Natural killer cell treated with Interleukin-12 subunit alpha and Interleukin-12 subunit beta and Interleukin-15 and Interleukin-18, amount 100 ng/mL, for 72 hours (primary cell): ENCODE data around the gene CCDC73. TPM values are rescaled to one million over a fixed set of nuclear protein-coding genes. Genes with fewer than 3 reads are reported as not detected.
A peak's percentile ranks its signal among the peaks of the same experiment; 100 is the strongest.
"Not testable (repeated sequence)": the region's sequence is repeated elsewhere in the genome, so short reads cannot be mapped to it uniquely, and the experiment has no call there.

Source experiments
- ATAC-seq, 2 donors: fragments of 150-1000 bp; cut with Tn5 transposase in 1 of 2; sonication (Bioruptor Pico), chemical (Tn5 transposase) in 1 of 2; 2 replicates each; pipeline ENCODE4 v1.10.0; 2021
- DNase-seq: peaks from one replicate; pipeline ENCODE4 v3.0.0; 2022; ENCODE audit warnings: low spot score
- H3K27ac Mint-ChIP-seq, 2 donors: 1 replicate in 1 of 2; 2 replicates in 1 of 2; pipeline ENCODE4 v1.8.0; 2022; ENCODE audit warnings: mixed read lengths in 2 of 2, mild to moderate bottlenecking in 1 of 2, moderate library complexity in 1 of 2
- H3K27me3 Mint-ChIP-seq, 2 donors: 1 replicate in 1 of 2; 2 replicates in 1 of 2; pipeline ENCODE4 v1.8.0; 2022; ENCODE audit warnings: mixed read lengths in 2 of 2
- H3K36me3 Mint-ChIP-seq: one replicate; pipeline ENCODE4 v1.8.0; 2022; ENCODE audit warnings: mixed read lengths
- H3K4me1 Mint-ChIP-seq, 2 donors: 1 replicate in 1 of 2; 2 replicates in 1 of 2; pipeline ENCODE4 v1.8.0; 2022; ENCODE audit warnings: low read depth in 2 of 2, mixed read lengths in 2 of 2, mild to moderate bottlenecking in 1 of 2
- H3K4me3 Mint-ChIP-seq: one replicate; pipeline ENCODE4 v1.8.0; 2022; ENCODE audit warnings: mixed read lengths
- H3K9me3 Mint-ChIP-seq: 2 replicates; pipeline ENCODE4 v1.8.0; 2022; ENCODE audit warnings: mixed read lengths
- total RNA-seq, 2 donors: library from RNA; stranded (reverse); gene quantifications; one replicate each; pipeline ENCODE4 v1.2.3, GENCODE V29; 2022

Gene CCDC73
- total RNA-seq, 2 donors from 2014 or later = 0.10 TPM; not detected in 1

GRCh38 chr11:32781721-32782120 is 12.7 kb downstream of the CCDC73 start:
- Mint-ChIP-seq H3K27ac (no peak overlapping the region), H3K4me1 (no peaks in the 10 kb centered on the region), H3K36me3 (no peaks in the 10 kb centered on the region), H3K9me3 (no peaks in the 10 kb centered on the region), H3K27me3 (no peaks in the 10 kb centered on the region), H3K4me3 (no peak overlapping the region)
- ATAC-seq = no peak
- DNase-seq = no peak

GRCh38 chr11:32780839-32781238 is 13.6 kb downstream of the CCDC73 start:
- H3K4me3 Mint-ChIP-seq, ATAC-seq, H3K4me1 Mint-ChIP-seq, DNase-seq, H3K36me3 Mint-ChIP-seq, H3K27ac Mint-ChIP-seq, H3K27me3 Mint-ChIP-seq, H3K9me3 Mint-ChIP-seq: not testable (repeated sequence)

GRCh38 chr11:32779136-32779535 is 15.3 kb downstream of the CCDC73 start:
- DNase-seq = no peak
- ATAC-seq = no peak
- no peaks in the 10 kb centered on the region for H3K36me3 Mint-ChIP-seq
- H3K27me3 Mint-ChIP-seq = peaks cover 0 to 8% of the 10 kb centered on the region in 2 donors
- no peaks in the 10 kb centered on the region for H3K9me3 Mint-ChIP-seq
- no peak overlapping the region for H3K4me3 Mint-ChIP-seq
- H3K4me1 Mint-ChIP-seq = peaks cover 8% of the 10 kb centered on the region in 2 donors
- H3K27ac Mint-ChIP-seq = no peak overlapping the region

GRCh38 chr11:32775908-32776307 is 18.6 kb downstream of the CCDC73 start:
- peaks cover 0 to 8% of the 10 kb centered on the region in 2 donors for H3K27me3 Mint-ChIP-seq
- H3K27ac Mint-ChIP-seq = no peak overlapping the region
- no peak overlapping the region for H3K4me3 Mint-ChIP-seq
- no peaks in the 10 kb centered on the region for H3K9me3 Mint-ChIP-seq
- H3K4me1 Mint-ChIP-seq = peaks cover 8% of the 10 kb centered on the region in 2 donors
- DNase-seq = no peak
- H3K36me3 Mint-ChIP-seq = no peaks in the 10 kb centered on the region
- no peak for ATAC-seq

- H3K27me3 Mint-ChIP-seq = peaks cover 0 to 8% of the 10 kb centered on the region in 2 donors
- ATAC-seq = no peak
Observed at GRCh38 chr11:32774081-32774480, 20.4 kb downstream of the CCDC73 start.

GRCh38 chr11:32772731-32773130 is 21.7 kb downstream of the CCDC73 start:
- Mint-ChIP-seq H3K27me3 (peaks cover 0 to 8% of the 10 kb centered on the region in 2 donors), H3K4me1 (peaks cover 8% of the 10 kb centered on the region in 2 donors), H3K36me3 (no peaks in the 10 kb centered on the region), H3K9me3 (no peaks in the 10 kb centered on the region), H3K4me3 (no peak overlapping the region), H3K27ac (no peak overlapping the region)
- ATAC-seq (no peak), DNase-seq (no peak)

More at GRCh38 chr11:32774081-32774480, 20.4 kb downstream of the CCDC73 start:
- H3K4me1 Mint-ChIP-seq = peaks cover 8% of the 10 kb centered on the region in 2 donors
- no peaks in the 10 kb centered on the region for H3K36me3 Mint-ChIP-seq
- H3K27ac Mint-ChIP-seq = no peak overlapping the region
- no peak overlapping the region for H3K4me3 Mint-ChIP-seq
- DNase-seq = no peak
- H3K9me3 Mint-ChIP-seq = no peaks in the 10 kb centered on the region

DNA sequence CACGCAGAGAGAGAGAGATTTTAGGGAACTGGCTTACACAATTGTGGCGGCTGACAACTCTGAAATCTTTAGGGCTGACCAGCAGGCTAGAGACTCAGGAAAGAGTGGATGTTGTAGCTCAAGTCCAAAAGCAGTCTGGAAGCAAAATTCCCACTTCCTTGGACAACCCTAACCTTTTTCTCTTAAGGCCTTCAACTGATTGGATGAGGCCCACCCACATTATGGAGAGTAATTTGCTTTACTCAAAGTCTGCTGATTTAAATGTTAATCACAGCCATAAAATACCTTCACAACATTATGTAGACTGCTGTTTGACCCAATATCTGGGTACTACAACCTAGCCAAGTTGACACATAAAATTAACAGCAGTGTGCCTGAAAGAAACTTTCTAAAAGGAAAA is 32.7 kb downstream of the CCDC73 start:
- H3K27ac Mint-ChIP-seq, H3K4me1 Mint-ChIP-seq, H3K27me3 Mint-ChIP-seq, DNase-seq, H3K4me3 Mint-ChIP-seq, ATAC-seq: not testable (repeated sequence)
- Mint-ChIP-seq H3K36me3 (peaks cover 16% of the 10 kb centered on the region), H3K9me3 (peaks cover 11% of the 10 kb centered on the region)

- DNase-seq (no peak), ATAC-seq (no peak)
- H3K4me3 Mint-ChIP-seq = no peak overlapping the region
- H3K27ac Mint-ChIP-seq = no peak overlapping the region
- H3K36me3 Mint-ChIP-seq = peaks cover 5% of the 10 kb centered on the region
- H3K27me3 Mint-ChIP-seq = peaks cover 0 to 2% of the 10 kb centered on the region in 2 donors
- peaks cover 3% of the 10 kb centered on the region for H3K9me3 Mint-ChIP-seq
- no peaks in the 10 kb centered on the region for H3K4me1 Mint-ChIP-seq
Observed at GRCh38 chr11:32758291-32758690, 36.2 kb downstream of the CCDC73 start.

DNA sequence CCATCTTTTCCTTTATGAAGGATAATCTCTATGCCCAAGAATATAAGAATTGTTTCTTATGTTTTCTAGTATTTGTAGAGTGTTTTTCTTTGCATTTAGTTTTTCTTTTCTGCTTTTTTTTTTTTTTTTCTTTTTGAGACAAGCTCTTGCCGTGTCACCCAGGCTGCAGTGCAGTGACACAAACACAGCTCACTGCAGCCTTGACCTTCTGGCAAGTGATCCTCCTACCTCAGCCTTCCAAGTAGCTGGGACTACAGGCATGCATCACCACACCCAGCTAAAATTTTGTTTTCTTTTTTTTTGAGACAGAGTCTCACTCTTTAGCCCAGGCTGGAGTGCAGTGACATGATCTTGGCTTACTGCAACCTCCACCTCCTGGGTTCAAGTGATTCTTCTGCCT is 41.3 kb downstream of the CCDC73 start:
- not testable (repeated sequence) for H3K4me3 Mint-ChIP-seq, H3K27ac Mint-ChIP-seq, H3K4me1 Mint-ChIP-seq, ATAC-seq, H3K9me3 Mint-ChIP-seq, H3K27me3 Mint-ChIP-seq, H3K36me3 Mint-ChIP-seq, DNase-seq

- Mint-ChIP-seq H3K27ac (no peak overlapping the region), H3K36me3 (peaks cover 5% of the 10 kb centered on the region), H3K4me1 (no peaks in the 10 kb centered on the region), H3K27me3 (peaks cover 6 to 10% of the 10 kb centered on the region in 2 donors), H3K9me3 (peaks cover under 1% of the 10 kb centered on the region), H3K4me3 (no peak overlapping the region)
- ATAC-seq (no peak), DNase-seq (no peak)
Observed at GRCh38 chr11:32752001-32752400, 42.5 kb downstream of the CCDC73 start.

DNA sequence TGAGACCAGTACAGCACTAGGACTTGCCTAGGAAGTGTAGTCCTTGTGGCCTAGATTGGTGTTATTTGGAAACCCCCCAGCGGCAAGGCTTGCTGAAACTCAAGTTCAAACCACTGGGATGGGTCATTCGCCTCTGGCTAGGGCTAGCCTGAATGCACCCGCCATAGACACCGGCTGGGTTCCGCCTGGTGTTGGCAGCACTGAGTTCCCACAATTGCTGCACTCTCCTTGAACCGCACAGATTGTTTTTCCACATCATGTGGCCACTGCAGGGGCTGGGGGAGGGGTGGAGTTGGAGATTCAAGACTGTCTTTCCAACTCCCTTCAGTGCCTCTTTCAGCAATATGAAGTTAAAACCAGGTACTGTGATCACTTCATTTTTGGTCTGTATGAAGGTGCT is 43.1 kb downstream of the CCDC73 start:
- ATAC-seq = peak in 1 of 2 donors; percentile 6
- H3K4me1 Mint-ChIP-seq = no peaks in the 10 kb centered on the region
- no peak overlapping the region for H3K4me3 Mint-ChIP-seq
- H3K27ac Mint-ChIP-seq = no peak overlapping the region
- H3K27me3 Mint-ChIP-seq = peaks cover 11 to 16% of the 10 kb centered on the region in 2 donors
- peaks cover 7% of the 10 kb centered on the region for H3K9me3 Mint-ChIP-seq
- DNase-seq = no peak
- H3K36me3 Mint-ChIP-seq = peaks cover 9% of the 10 kb centered on the region

DNA sequence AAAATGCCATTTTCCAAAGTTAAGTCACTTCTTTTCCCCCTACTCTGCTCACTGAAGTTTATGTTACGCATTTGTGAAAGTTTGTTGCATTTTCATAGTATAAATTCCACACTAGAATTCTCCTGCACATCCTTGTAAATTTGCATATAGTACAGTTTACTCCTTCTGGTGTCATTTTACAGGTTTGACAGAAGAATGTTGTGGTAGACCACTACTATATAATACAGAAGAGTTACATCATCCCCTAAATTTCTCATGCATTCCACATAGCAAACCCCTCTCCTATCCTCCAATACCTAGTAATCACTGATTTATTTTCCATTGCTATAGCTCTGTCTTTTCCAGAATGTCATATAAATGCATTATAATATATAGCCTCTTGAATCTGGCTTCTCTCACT is 64.5 kb downstream of the CCDC73 start:
- H3K27me3 Mint-ChIP-seq = peaks cover 0 to 14% of the 10 kb centered on the region in 2 donors
- H3K27ac Mint-ChIP-seq = no peak overlapping the region
- DNase-seq = no peak
- no peak overlapping the region for H3K4me3 Mint-ChIP-seq
- H3K36me3 Mint-ChIP-seq = peaks cover 4% of the 10 kb centered on the region
- H3K9me3 Mint-ChIP-seq = peaks cover 8% of the 10 kb centered on the region
- H3K4me1 Mint-ChIP-seq = no peaks in the 10 kb centered on the region
- no peak for ATAC-seq

- Mint-ChIP-seq H3K4me1 (no peaks in the 10 kb centered on the region), H3K36me3 (no peaks in the 10 kb centered on the region), H3K4me3 (no peak overlapping the region), H3K9me3 (no peaks in the 10 kb centered on the region), H3K27me3 (peaks cover 0 to 8% of the 10 kb centered on the region in 2 donors), H3K27ac (no peak overlapping the region)
- ATAC-seq (no peak), DNase-seq (no peak)
Observed at GRCh38 chr11:32723332-32723731, 71.1 kb downstream of the CCDC73 start.

DNA sequence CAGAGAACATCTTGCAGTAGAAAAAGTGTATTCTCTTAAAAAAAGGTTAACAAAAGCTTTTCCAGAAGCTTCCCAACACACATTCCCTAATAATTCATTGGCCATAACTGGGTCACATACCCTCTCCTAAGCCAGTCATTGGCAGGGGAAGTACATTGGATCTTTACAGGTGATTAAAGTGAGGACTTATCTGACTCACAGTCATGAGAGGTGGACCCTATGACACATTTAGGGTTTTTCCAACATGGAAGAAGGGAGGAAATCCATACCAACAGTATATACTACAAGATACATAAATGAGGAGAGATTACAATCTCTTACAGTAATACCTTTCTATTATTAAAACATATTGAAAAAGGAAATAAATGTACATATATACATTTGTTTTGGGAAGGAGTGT is 72.2 kb downstream of the CCDC73 start:
- H3K4me1 Mint-ChIP-seq = no peaks in the 10 kb centered on the region
- no peak overlapping the region for H3K4me3 Mint-ChIP-seq
- no peak for DNase-seq
- peaks cover 0 to 8% of the 10 kb centered on the region in 2 donors for H3K27me3 Mint-ChIP-seq
- no peaks in the 10 kb centered on the region for H3K9me3 Mint-ChIP-seq
- H3K36me3 Mint-ChIP-seq = no peaks in the 10 kb centered on the region
- no peak overlapping the region for H3K27ac Mint-ChIP-seq
- ATAC-seq = no peak

DNA sequence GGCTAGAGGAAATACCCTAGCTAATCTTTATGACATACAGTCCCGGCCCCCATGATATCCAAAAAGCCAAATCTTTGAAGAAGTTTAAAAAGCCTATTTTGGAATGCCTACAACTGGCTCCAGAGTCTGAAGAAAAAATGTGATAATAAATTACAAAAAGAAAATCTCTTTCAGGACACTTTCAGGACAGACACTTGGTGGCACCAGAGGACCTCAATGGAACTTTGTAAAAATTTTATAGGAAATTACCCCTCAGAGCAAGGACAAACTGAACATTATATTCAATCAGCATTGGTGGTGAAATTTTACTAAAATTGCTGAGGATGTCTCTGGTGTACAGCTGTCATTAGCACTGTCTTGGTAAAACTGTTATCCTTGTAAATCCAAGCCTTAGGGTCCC is 81.0 kb downstream of the CCDC73 start:
- Mint-ChIP-seq H3K4me3 (no peak overlapping the region), H3K27ac (no peak overlapping the region), H3K9me3 (no peaks in the 10 kb centered on the region), H3K27me3 (peaks cover 16 to 25% of the 10 kb centered on the region in 2 donors), H3K4me1 (no peaks in the 10 kb centered on the region), H3K36me3 (no peaks in the 10 kb centered on the region)
- ATAC-seq = no peak
- DNase-seq = no peak
